ENCODE measurements around the gene RBM5.

The RBM5 gene

GRCh38 chr3:50133283-50133615 is 44.5 kb downstream of the RBM5 start:
- Mint-ChIP-seq H3K4me3 (no peak overlapping the region), H3K9me3 (no peaks in the 10 kb centered on the region), H3K27ac (peak overlapping the region in 1 of 3 experiments; percentile 63), H3K36me3 (ENCODE audit: low read depth) (no peaks in the 10 kb centered on the region), H3K27me3 (ENCODE audit: low read depth) (peaks cover 5% of the 10 kb centered on the region), H3K4me1 (peaks cover 25% of the 10 kb centered on the region)
- TF ChIP-seq CTCF (IDR thresholded peaks at IDR 0.05; ENCODE audit: unreplicated experiment in 3 of 3) = no peak

- no peak for TF ChIP-seq CTCF (IDR thresholded peaks at IDR 0.05; ENCODE audit: unreplicated experiment in 3 of 3)
- no peaks in the 10 kb centered on the region for H3K36me3 Mint-ChIP-seq (ENCODE audit: low read depth)
- H3K4me1 Mint-ChIP-seq = peaks cover 36% of the 10 kb centered on the region
- H3K4me3 Mint-ChIP-seq = no peak overlapping the region
- H3K27ac Mint-ChIP-seq = peak overlapping the region in 1 of 3 experiments; percentile 26
- peaks cover 5% of the 10 kb centered on the region for H3K27me3 Mint-ChIP-seq (ENCODE audit: low read depth)
- H3K9me3 Mint-ChIP-seq = no peaks in the 10 kb centered on the region
Observed at GRCh38 chr3:50134367-50134766, 45.6 kb downstream of the RBM5 start.

- Mint-ChIP-seq H3K36me3 (ENCODE audit: low read depth) (no peaks in the 10 kb centered on the region), H3K27me3 (ENCODE audit: low read depth) (peaks cover 4% of the 10 kb centered on the region), H3K4me1 (peaks cover 43% of the 10 kb centered on the region), H3K27ac (peak overlapping the region; percentile 88 to 95 (median 92)), H3K9me3 (no peaks in the 10 kb centered on the region), H3K4me3 (no peak overlapping the region)
- no peak for TF ChIP-seq CTCF (IDR thresholded peaks at IDR 0.05; ENCODE audit: unreplicated experiment in 3 of 3)
Observed at GRCh38 chr3:50135964-50136363, 47.2 kb downstream of the RBM5 start.

- Mint-ChIP-seq H3K4me1 (peaks cover 43% of the 10 kb centered on the region), H3K9me3 (no peaks in the 10 kb centered on the region), H3K27me3 (ENCODE audit: low read depth) (peaks cover 3% of the 10 kb centered on the region), H3K36me3 (ENCODE audit: low read depth) (no peaks in the 10 kb centered on the region), H3K27ac (peak overlapping the region; percentile 88 to 95 (median 92)), H3K4me3 (peak overlapping the region in 1 of 3 experiments; percentile 9)
- no peak for TF ChIP-seq CTCF (IDR thresholded peaks at IDR 0.05; ENCODE audit: unreplicated experiment in 3 of 3)
Observed at GRCh38 chr3:50136714-50137405, 48.1 kb downstream of the RBM5 start.

- no peak for TF ChIP-seq CTCF (IDR thresholded peaks at IDR 0.05; ENCODE audit: unreplicated experiment in 3 of 3)
- Mint-ChIP-seq H3K4me1 (peaks cover 43% of the 10 kb centered on the region), H3K27me3 (ENCODE audit: low read depth) (peaks cover 3% of the 10 kb centered on the region), H3K4me3 (peak overlapping the region in 1 of 3 experiments; percentile 30), H3K27ac (peak overlapping the region; percentile 75 to 95 (median 92)), H3K36me3 (ENCODE audit: low read depth) (no peaks in the 10 kb centered on the region), H3K9me3 (no peaks in the 10 kb centered on the region)
Observed at GRCh38 chr3:50137531-50137930, 48.8 kb downstream of the RBM5 start.
